GM21526 (cell line): ENCODE measurements around the gene PTGER1.

ENCODE experiments used
- ATAC-seq: cut with Tn5 transposase; IDR thresholded peaks from one replicate; pipeline ENCODE4 v1.9.1; 2021; ENCODE audit warnings: moderate library complexity; ENCODE audit not compliant: unreplicated experiment, low FRiP score

Gene PTGER1

GRCh38 chr19:14446336-14447036, 28.7 kb downstream of the PTGER1 start:
- ATAC-seq, result no peak

GRCh38 chr19:14443632-14444216, 31.4 kb downstream of the PTGER1 start:
- ATAC-seq, result no peak

- ATAC-seq, result no peak
Measured at GRCh38 chr19:14442891-14443631, 32.1 kb downstream of the PTGER1 start.

DNA sequence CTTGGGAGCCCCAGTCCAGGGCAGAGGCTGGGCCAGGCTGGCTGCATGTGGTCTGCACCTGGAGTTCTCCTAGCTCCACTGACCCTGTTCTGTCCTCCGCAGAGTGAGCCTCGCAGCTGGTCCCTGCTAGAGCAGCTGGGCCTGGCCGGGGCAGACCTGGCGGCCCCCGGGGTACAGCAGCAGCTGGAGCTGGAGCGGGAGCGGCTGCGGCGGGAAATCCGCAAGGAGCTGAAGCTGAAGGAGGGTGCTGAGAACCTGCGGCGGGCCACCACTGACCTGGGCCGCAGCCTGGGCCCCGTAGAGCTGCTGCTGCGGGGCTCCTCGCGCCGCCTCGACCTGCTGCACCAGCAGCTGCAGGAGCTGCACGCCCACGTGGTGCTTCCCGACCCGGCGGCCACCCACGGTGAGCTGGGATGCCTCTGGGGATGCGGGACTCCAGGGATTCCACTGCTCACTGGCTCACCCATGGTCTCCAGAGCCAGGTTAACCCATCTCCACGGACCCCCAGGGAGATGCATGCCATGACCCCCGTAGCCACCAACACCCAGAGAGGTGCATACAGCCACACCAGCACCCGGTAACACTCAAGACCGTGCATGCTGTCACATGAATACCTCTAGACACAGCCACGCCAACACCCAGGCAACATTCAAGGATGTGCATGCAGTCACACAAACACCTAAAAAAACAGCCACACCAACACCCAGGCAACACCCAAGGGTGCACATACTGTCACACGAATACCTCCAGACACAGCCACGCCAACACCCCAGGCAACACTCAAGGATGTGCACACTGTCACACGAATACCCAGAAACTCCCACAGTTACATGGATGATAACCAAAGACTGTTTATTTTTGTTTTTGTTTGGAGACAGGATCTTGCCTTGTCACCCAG, 33.9 kb downstream of the PTGER1 start:
- ATAC-seq, result no peak

- peak; percentile 77 for ATAC-seq
Measured at GRCh38 chr19:14440049-14440448, 35.1 kb downstream of the PTGER1 start.

- no peak for ATAC-seq
Measured at GRCh38 chr19:14439014-14439413, 36.1 kb downstream of the PTGER1 start.

- ATAC-seq, result no peak
Measured at GRCh38 chr19:14437578-14438140, 37.5 kb downstream of the PTGER1 start.

DNA sequence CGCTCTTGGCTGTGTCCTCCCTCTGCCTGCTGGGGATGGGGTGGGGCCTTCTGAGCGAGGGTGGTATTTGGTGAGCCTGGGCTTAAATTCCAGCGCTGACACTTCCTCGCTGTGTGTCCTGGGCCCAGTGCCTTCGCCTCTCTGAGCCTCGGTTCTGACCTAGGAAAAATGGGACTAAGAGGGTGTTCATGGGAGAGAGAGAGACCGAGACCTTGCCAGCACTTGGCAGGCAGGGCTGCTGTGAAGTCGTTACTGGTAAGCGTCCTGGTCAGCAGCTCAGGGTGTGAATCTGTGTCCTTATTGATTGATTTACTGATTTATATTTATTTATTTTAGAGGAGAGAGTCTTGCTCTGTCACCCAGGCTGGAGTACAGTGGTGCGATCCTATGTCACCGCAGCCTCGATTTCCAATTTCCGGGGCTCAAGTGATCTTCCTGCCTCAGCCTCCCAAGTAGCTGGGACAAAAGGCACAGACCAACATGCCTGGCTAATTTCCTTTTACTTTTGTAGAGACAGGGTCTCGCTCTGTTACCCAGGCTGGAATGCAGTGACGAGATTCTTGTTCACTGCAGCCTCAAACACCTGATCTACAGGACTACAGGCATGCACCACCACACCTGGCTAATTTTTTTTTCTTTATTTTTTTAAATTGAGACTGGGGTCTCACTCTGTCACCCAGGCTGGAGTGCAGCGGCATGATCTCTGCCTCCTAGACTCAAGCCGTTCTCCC, 39.7 kb downstream of the PTGER1 start:
- ATAC-seq, result no peak

DNA sequence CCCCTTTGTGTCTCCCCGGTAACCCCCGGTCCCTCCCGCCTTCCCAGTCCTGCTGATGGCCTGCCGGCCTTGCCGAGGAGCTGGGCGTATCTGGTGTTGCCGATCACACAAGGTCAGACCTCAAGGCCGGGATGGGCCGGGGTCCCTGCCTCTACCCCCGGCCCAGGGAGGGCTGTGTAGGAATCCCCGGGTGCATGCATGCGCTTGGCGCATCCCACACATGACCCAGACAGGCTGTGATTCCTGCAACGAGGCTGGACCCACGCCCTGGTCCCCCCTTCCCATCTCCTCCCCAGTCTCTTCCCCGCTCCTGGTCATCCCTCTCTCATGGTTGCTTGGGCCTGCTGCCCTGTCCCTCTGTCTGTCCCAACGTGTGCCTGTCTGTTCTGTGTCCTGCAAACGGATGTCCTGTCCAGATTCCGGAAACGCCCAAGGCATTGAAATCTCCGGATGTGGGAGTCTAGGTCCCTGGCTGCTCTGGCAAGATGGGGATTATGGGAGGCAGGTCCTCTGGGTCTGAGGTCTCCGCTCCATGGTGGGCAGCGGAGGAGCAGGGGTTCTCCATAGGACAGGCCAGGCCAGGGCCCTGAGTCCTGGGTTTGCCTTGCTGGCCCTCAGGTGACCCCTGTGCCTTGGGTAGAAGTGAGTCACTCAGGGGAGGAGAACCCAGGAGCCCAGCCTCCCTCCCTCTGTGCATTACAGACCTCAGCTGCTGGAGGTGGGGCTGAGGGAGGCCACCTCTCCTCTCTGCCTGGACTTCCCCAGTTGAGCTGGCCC, 40.4 kb downstream of the PTGER1 start:
- ATAC-seq, result no peak

- no peak for ATAC-seq
Measured at GRCh38 chr19:14433554-14434501, 41.3 kb downstream of the PTGER1 start.

GRCh38 chr19:14432791-14433553, 42.2 kb downstream of the PTGER1 start, which contains the start of gene PKN1:
Gene PKN1 (plus strand): TSS chr19:14433306. CDS start chr19:14433522, 216 bp downstream.
- ATAC-seq, result no peak

GRCh38 chr19:14430712-14431111, 44.4 kb downstream of the PTGER1 start:
- ATAC-seq, result no peak

DNA sequence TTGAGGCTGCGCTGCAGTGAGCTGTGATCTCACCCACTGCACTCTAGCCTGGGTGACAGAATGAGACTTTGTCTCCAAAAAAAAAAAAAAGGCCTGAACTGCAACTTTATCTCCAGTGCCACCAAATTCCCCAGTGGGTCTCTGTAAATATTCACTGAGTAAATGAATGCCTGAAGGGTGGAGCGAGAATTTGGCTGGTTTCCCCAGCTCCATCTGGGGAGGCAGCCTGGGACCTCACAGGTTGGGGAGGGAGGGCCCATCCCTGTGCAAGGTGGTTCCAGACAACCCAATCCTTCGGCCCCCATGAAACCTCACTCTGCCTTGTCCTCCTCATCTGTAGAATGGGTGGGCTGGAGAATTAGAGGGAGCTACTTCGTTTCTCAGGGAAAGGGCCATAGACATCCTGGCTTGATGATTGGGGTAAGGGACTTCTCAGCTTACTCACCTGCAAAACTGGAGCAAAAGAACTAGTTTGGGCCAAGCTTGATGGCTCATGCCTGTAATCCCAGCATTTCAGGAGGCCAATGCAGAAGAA, 46.2 kb downstream of the PTGER1 start:
- ATAC-seq, result no peak

DNA sequence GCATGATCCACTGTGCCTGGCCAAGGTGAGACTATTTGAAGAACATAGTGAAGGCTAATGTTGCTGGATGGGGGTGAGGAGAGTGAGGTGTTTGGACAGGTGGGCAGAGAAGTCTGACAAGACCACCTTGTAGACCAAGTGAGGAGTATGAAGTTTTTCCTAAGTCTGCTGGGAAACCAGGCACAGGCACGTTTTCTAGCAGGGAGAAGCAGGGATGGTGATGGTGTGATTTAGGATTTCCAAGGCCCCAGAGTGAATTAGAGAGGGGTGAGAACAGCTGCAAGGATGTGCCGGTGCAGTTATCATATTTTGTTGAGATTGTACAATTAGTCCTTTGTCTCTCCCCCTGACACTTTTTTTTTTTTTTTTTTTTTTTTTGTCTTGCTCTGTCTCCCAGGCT, 47.7 kb downstream of the PTGER1 start:
- ATAC-seq, result no peak

DNA sequence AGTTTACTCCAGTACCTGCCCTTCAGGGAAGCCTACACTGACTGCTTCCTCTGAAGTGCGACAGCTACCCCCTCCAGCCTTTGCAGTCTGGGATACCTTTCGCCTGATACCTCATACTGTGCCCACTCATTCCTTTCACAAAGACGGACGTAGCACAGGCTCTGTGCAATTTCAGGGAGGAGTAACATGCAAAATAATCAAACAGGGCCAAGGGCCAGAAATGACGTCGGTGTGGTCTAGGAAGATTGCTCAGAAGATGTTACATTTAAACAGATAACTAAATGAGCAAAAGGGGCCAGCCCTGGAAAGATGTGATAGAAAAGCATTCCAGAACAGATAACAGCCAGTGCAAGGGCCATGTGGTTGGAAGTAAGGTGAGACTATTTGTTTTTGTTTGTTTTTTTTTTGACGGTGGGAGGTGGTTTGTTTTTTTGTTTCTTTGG, 49.4 kb downstream of the PTGER1 start:
- ATAC-seq, result no peak
